GM23338 (cell line): Measurements from ENCODE around the gene PLAAT2.

Experiments used
- CREB1 ChIP-seq: fragments of 250-450 bp; sonication (Bioruptor Pico); IDR thresholded peaks from 2 replicates; pipeline ENCODE4 v1.5.0; 2020; ENCODE audit warnings: low read depth, mild to moderate bottlenecking, moderate library complexity
- CTCF ChIP-seq, 2 experiments: fragments of 200-600 bp in 1 of 2; sonication (generic) in 1 of 2; conservative IDR thresholded peaks; 2 replicates each; pipeline versions ENCODE4 v1.5.1 to v1.6.1; 2016 to 2017; ENCODE audit warnings: antibody characterized with exemption in 2 of 2, low read depth in 2 of 2, mild to moderate bottlenecking in 2 of 2, moderate library complexity in 1 of 2
- EZH2 ChIP-seq: fragments of 200-600 bp; sonication (generic); IDR thresholded peaks from one replicate; pipeline ENCODE4 v1.8.0; 2017; ENCODE audit warnings: antibody characterized with exemption, mild to moderate bottlenecking, low read depth; ENCODE audit not compliant: unreplicated experiment
- POLR2AphosphoS5 ChIP-seq: IDR thresholded peaks from 2 replicates; pipeline ENCODE4 v1.6.1; 2016; ENCODE audit warnings: antibody characterized with exemption, low read depth
- REST ChIP-seq: IDR thresholded peaks from one replicate; pipeline ENCODE4 v1.6.1; 2018; ENCODE audit warnings: antibody characterized with exemption; ENCODE audit not compliant: unreplicated experiment
- STAT1 ChIP-seq: IDR thresholded peaks from one replicate; pipeline ENCODE4 v1.6.1; 2016; ENCODE audit warnings: antibody characterized with exemption; ENCODE audit not compliant: unreplicated experiment

- TF ChIP-seq POLR2AphosphoS5 (no peak), CTCF (conservative IDR thresholded peaks at IDR 0.05; ENCODE audit: low read depth in 2 of 2) (no peak), STAT1 (no peak), EZH2 (no peak), CREB1 (CRISPR knock-in tag) (no peak), REST (no peak)
Observed at GRCh38 chr11:63598556-63598955, 35.4 kb upstream of the PLAAT2 start.
